AG04449 (cell line): ENCODE measurements around the gene PCED1A.

Source experiments
- CTCF ChIA-PET: fragments of 350-600 bp; formaldehyde crosslinking; extraction: SDS; loops from one replicate; lab custom pipeline; 2021; ENCODE audit warnings: antibody characterized with exemption; lab: Yijun Ruan, JAX
- POLR2A ChIA-PET: fragments of 400-600, 350-600 bp; formaldehyde crosslinking; extraction: SDS; loops from one replicate; lab custom pipeline; 2020; ENCODE audit warnings: antibody characterized with exemption, inconsistent platforms; lab: Yijun Ruan, JAX
- DNase-seq: peaks from one replicate; pipeline ENCODE4 v3.0.0-alpha.2; 2010; ENCODE audit warnings: low read depth, low spot score
- H3K4me3 ChIP-seq: 2 replicates; pipeline ENCODE4 v1.5.1; 2011; ENCODE audit warnings: low read depth, mild to moderate bottlenecking, control low read depth, low read length
- TF ChIP-seq, protein P1 (sequence below): IDR thresholded peaks from one replicate; pipeline ENCODE4 v1.5.1; 2011; ENCODE audit warnings: mild to moderate bottlenecking, moderate library complexity, low read length, control low read depth, inconsistent platforms; ENCODE audit not compliant: insufficient read depth; ENCODE audit errors: missing control alignments

The PCED1A gene

DNA sequence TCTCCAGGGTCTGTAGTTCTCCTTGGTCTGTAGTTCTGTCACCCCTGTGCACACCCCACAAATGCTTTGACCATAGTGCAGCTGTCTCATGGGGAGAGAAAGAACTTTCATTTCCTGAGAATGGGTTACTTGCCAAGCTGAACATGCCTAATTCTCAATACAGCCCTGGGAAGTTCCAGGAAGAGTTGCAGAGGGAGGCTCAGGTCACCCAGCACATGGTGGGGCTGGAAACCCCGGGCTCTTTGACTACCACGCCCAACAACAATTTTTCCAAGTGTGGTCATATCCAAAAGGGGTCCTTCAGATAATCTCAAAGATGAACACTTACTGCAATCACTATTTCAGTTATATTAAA is 30.6 kb upstream of the PCED1A start:
- TF ChIP-seq, protein P1, sequence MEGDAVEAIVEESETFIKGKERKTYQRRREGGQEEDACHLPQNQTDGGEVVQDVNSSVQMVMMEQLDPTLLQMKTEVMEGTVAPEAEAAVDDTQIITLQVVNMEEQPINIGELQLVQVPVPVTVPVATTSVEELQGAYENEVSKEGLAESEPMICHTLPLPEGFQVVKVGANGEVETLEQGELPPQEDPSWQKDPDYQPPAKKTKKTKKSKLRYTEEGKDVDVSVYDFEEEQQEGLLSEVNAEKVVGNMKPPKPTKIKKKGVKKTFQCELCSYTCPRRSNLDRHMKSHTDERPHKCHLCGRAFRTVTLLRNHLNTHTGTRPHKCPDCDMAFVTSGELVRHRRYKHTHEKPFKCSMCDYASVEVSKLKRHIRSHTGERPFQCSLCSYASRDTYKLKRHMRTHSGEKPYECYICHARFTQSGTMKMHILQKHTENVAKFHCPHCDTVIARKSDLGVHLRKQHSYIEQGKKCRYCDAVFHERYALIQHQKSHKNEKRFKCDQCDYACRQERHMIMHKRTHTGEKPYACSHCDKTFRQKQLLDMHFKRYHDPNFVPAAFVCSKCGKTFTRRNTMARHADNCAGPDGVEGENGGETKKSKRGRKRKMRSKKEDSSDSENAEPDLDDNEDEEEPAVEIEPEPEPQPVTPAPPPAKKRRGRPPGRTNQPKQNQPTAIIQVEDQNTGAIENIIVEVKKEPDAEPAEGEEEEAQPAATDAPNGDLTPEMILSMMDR, result no peak
- POLR2A ChIA-PET, result interaction anchor here (0.6 kb wide), 1 partner anchor 131 kb away, joined by 4 read pairs; no protein-coding TSS in a partner anchor
- DNase-seq, result no peak
- CTCF ChIA-PET, result interaction anchor here (1.1 to 2.0 kb wide), 4 partner anchors 17 to 130 kb away, joined by 3 to 11 read pairs (median 4); no protein-coding TSS in a partner anchor
- H3K4me3 ChIP-seq, result no peak overlapping the region

DNA sequence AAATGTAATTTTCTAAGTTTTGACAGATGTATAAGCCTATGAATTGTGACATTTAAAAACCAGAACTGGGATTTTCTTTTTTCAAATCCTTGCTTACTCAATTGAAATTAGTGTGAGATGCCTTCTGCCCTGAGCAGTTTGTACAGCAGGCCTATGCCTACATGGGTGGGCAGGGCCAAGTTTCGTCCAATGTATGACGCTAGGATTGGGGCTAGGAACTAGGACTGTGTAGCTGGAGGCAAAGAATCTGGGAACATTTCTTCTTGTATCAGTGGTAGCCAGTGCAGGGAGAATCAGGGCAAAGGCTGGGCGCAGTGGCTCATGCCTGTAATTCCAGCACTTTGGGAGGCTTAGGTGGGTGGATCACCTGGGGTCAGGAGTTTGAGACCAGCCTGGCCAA is 28.9 kb upstream of the PCED1A start:
- POLR2A ChIA-PET, result no interaction called here
- TF ChIP-seq, protein P1, result no peak
- H3K4me3 ChIP-seq, result no peak overlapping the region
- CTCF ChIA-PET, result interaction anchor here (2.0 kb wide), 1 partner anchor 18 kb away, joined by 11 read pairs; no protein-coding TSS in a partner anchor
- no peak for DNase-seq

DNA sequence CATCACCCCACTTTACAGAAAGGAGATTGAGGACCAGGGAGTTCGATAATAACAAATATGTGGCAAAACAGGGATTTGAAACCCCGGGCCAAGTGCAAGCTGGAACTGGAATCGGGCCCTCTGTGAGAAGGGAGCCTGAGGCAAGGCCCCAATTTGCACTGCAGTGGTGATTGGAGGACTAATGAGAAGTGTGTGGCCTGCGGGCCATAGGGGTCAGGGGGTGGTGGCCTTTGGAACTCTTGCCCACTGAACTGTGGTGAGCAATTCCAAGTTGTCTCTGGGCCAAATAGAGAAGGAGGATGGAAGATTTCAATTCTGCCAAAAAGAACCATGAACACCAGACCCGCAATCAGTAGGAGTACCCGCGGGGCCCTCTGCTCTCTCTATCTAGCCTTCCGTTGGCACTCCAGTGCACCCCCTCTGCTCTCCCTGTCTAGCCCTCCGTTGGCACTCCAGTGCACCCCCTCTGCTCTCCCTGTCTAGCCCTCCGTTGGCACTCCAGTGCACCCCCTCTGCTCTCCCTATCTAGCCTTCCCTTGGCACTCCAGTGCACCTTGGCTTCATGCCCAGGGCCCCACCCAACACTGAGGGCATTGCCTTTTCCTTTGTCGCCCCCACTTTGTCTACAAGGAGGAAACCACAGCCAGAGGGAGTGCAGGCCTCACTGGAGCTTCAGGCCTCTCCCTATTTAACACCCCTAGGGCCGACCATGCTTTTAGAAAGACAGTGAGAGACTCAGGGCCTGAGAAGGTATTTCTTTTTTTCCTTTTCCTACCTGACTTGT is 26.8 kb upstream of the PCED1A start:
- TF ChIP-seq, protein P1, result no peak
- DNase-seq, result no peak

DNA sequence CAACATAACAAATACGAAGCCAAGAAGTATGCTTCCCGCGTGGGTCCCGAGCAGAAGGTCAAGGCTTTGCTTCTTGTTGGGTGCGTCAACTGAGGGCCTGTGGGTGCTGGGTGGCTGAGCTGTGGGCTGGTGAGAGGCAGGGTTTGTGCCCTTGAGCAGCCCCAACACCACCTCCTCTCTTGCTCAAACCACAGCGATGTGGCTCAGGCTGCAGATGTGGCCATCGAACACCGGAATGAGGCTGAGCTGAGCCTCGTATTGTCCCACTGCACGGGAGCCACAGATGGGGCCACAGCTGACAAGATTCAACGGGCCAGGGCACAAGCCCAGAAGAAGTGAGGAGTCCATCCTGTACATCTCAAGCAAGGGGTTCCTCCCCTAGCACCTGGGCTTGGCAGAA is 25.8 kb upstream of the PCED1A start:
- H3K4me3 ChIP-seq, result no peak overlapping the region
- CTCF ChIA-PET, result interaction anchor here (1.8 kb wide), 1 partner anchor 135 kb away, joined by 4 read pairs; no protein-coding TSS in a partner anchor
- POLR2A ChIA-PET, result no interaction called here
- TF ChIP-seq, protein P1, result no peak
- DNase-seq, result no peak

More for the DNA sequence above, 26.8 kb upstream of the PCED1A start:
- H3K4me3 ChIP-seq, result no peak overlapping the region
- ChIA-PET POLR2A (no interaction called here), CTCF (interaction anchor here (0.8 to 1.2 kb wide), 2 partner anchors 8 to 15 kb away, joined by 4 read pairs; no protein-coding TSS in a partner anchor)

DNA sequence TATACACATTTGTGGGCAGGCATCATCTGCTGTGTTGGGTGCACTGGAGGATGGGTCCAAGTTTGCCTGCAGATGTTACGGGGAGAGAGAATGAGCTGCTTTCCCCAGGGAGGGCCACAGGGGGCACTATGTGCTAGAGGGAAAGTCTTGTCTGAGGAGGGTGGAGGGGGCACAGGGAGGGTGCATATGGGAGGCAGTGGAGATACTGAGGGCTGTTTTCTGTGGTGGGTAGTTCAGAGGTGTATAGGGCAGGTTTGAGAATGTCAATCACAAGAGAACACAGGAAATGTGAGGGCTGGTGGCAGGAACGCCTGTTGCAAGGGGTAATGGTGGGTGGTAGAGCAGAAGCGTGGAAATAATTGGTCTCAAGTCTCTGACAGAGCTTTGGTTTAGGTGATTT is 25.2 kb upstream of the PCED1A start:
- POLR2A ChIA-PET, result no interaction called here
- CTCF ChIA-PET, result interaction anchor here (1.8 to 2.3 kb wide), 2 partner anchors 14 to 135 kb away, joined by 4 to 10 read pairs; no protein-coding TSS in a partner anchor
- no peak for DNase-seq

More for the DNA sequence above, 25.2 kb upstream of the PCED1A start:
- H3K4me3 ChIP-seq, result no peak overlapping the region
- TF ChIP-seq, protein P1, result peak; percentile 2
